RWPE2 (cell line): ENCODE results near the gene GALNT18.

Experiments
- ATAC-seq: fragments of 200-7000 bp; cut with Tn5 transposase; 3 replicates; pipeline ENCODE4 v1.9.1; 2021; ENCODE audit warnings: low read depth
- DNase-seq: peaks from one replicate; pipeline ENCODE4 v3.0.0-alpha.2; 2020; ENCODE audit warnings: low spot score
- H3K27ac ChIP-seq: fragments of 450-650 bp; 2 replicates; pipeline ENCODE4 v1.5.1; 2017; ENCODE audit warnings: mild to moderate bottlenecking; ENCODE audit not compliant: poor library complexity, severe bottlenecking
- H3K27me3 ChIP-seq: fragments of 250-450 bp; sonication (Bioruptor Pico); 2 replicates; pipeline ENCODE4 v1.5.1; 2021; ENCODE audit warnings: mild to moderate bottlenecking, moderate library complexity; ENCODE audit not compliant: insufficient read depth, poor library complexity, severe bottlenecking
- H3K36me3 ChIP-seq: fragments of 250-450 bp; sonication (Bioruptor Pico); 2 replicates; pipeline ENCODE4 v1.5.1; 2020; ENCODE audit warnings: low read depth, mild to moderate bottlenecking, moderate library complexity
- H3K4me1 ChIP-seq: fragments of 250-450 bp; sonication (Bioruptor Pico); 2 replicates; pipeline ENCODE4 v1.5.1; 2021; ENCODE audit warnings: mild to moderate bottlenecking, moderate library complexity; ENCODE audit not compliant: insufficient read depth, poor library complexity, severe bottlenecking
- H3K4me3 ChIP-seq: fragments of 250-450 bp; sonication (Bioruptor Pico); 2 replicates; pipeline ENCODE4 v1.5.1; 2021; ENCODE audit warnings: mild to moderate bottlenecking, moderate library complexity; ENCODE audit not compliant: severe bottlenecking
- H3K9me3 ChIP-seq: fragments of 250-450 bp; sonication (Bioruptor Pico); 2 replicates; pipeline ENCODE4 v1.5.1; 2021; ENCODE audit warnings: mild to moderate bottlenecking, moderate library complexity; ENCODE audit not compliant: severe bottlenecking
- CTCF ChIP-seq: fragments of 450-650 bp; IDR thresholded peaks from one replicate; pipeline ENCODE4 v1.5.1; 2017; ENCODE audit warnings: mild to moderate bottlenecking, moderate library complexity; ENCODE audit not compliant: poor library complexity, severe bottlenecking

GALNT18 gene

GRCh38 chr11:11533751-11534150 lies 88.1 kb downstream of the GALNT18 start:
- no peak for ATAC-seq
- DNase-seq = no peak
- Histone ChIP-seq H3K9me3 (no peaks in the 10 kb centered on the region), H3K36me3 (no peaks in the 10 kb centered on the region), H3K4me3 (no peak overlapping the region), H3K27me3 (no peaks in the 10 kb centered on the region), H3K27ac (no peak overlapping the region), H3K4me1 (no peaks in the 10 kb centered on the region)
- no peak for TF ChIP-seq CTCF

GRCh38 chr11:11533057-11533456 lies 88.7 kb downstream of the GALNT18 start:
- DNase-seq = no peak

GRCh38 chr11:11532574-11532973 lies 89.2 kb downstream of the GALNT18 start:
- ATAC-seq = no peak
- Histone ChIP-seq H3K9me3 (no peaks in the 10 kb centered on the region), H3K27me3 (no peaks in the 10 kb centered on the region), H3K36me3 (no peaks in the 10 kb centered on the region), H3K4me1 (no peaks in the 10 kb centered on the region), H3K27ac (no peak overlapping the region), H3K4me3 (no peak overlapping the region)
- no peak for TF ChIP-seq CTCF
- no peak for DNase-seq

More at GRCh38 chr11:11533057-11533456, 88.7 kb downstream of the GALNT18 start:
- no peak for ATAC-seq
- Histone ChIP-seq H3K4me3 (no peak overlapping the region), H3K4me1 (no peaks in the 10 kb centered on the region), H3K27ac (no peak overlapping the region), H3K9me3 (no peaks in the 10 kb centered on the region), H3K27me3 (no peaks in the 10 kb centered on the region), H3K36me3 (no peaks in the 10 kb centered on the region)
- TF ChIP-seq CTCF = no peak

- no peaks in the 10 kb centered on the region for H3K4me1 ChIP-seq
Observed at GRCh38 chr11:11531131-11531908, 90.5 kb downstream of the GALNT18 start.

More at GRCh38 chr11:11531131-11531908, 90.5 kb downstream of the GALNT18 start:
- Histone ChIP-seq H3K27ac (no peak overlapping the region), H3K27me3 (no peaks in the 10 kb centered on the region), H3K4me3 (no peak overlapping the region), H3K9me3 (no peaks in the 10 kb centered on the region), H3K36me3 (no peaks in the 10 kb centered on the region)
- no peak for TF ChIP-seq CTCF
- DNase-seq = no peak
- ATAC-seq = no peak
